Fibroblast of skin of left biceps (primary cell): ENCODE measurements around the gene H2AZ2.
"Not testable (repeated sequence)": the region's sequence is repeated elsewhere in the genome, so short reads cannot be mapped to it uniquely, and the experiment has no call there.

Source experiments
- DNase-seq, 2 experiments: peaks; one replicate each; pipeline ENCODE4 v3.0.0-alpha.2; 2013; ENCODE audit warnings: low read depth in 2 of 2

The H2AZ2 gene

DNA sequence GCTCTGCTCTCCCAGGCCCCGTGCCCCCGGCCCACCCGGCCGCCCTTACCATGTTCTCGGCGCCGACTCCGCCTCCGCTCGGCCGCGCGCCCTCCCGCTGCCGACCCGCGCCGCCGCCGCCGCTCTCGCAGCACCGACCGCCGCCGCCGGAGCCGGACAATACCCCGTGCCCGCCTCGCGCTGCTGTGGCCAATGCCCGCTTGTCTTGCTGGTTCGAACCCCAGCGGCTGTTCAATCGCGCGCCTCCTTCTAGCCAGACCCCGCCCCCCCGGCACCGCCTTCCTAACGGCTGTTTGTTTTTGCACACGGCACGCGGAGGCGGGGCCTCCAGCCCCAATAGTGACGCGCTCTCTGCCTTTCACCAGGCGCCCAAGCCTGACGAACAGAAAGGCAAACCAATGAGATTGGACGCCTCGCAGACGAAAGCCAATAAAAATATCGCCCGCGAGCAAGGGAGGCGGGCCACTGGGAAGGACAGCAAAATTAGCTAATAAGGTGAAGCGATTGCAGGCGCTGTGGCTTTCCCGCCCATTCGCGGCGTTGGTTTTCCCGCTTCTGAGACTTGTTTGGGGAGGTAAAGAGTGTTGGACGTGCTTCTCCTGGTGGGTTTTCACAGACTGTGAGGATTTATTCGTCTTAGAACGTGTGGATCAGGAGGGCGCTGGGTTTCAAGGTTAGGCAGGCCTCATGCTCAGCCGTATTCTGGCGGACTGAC, at the start of gene H2AZ2:
TSS of gene H2AZ2 (minus strand) at position 168 of the 715 bp plus-strand sequence. CDS start at position 52, 116 bp downstream.
- peak; percentile 100 for DNase-seq

DNA sequence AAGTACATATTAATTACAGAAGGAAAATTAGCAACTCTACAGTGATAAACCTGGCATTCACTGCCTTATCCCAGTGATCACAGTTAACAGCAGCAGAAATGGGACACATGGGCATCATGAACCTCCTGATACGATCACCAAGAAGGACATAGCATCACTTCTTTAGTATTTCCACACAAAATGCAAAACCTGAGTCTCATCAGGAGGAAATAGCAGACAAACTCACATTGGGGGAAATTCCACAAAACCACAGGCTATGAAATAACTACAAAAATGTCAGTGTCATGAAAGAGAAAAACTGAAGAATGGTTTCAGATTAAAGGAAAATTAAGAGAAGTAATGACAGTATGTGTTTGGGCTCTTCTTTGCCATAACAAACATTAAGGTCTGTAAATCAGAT, 49.4 kb upstream of the H2AZ2 start:
- no peak for DNase-seq

- no peak for DNase-seq
Measured at GRCh38 chr7:44894888-44895580, 47.1 kb upstream of the H2AZ2 start.

DNA sequence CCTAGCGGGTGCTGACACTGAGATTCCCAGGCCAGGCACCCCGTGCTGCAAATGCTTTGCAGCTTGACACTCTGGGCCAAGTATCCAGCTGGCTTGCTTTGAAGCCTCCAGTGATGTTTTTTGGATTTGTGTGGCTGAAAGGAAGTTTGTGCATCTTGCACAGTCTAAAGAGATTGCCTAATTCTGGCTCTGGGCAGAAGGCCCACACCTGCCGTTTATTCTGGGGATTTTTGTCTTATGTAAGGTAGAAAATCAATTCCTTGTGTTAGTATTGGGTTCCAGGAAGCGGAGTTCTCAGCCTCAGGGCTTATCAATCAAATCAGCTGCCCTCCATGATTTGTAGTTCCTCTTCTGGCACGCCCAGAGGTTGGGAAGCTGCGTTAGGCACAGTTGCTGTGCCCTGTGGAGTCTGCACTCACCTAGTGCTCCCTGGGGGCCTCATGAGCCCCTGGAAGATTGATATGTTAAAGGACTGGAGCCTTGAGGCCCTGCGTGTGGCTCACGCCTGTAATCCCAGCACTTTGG, 45.9 kb upstream of the H2AZ2 start:
- no peak for DNase-seq

DNA sequence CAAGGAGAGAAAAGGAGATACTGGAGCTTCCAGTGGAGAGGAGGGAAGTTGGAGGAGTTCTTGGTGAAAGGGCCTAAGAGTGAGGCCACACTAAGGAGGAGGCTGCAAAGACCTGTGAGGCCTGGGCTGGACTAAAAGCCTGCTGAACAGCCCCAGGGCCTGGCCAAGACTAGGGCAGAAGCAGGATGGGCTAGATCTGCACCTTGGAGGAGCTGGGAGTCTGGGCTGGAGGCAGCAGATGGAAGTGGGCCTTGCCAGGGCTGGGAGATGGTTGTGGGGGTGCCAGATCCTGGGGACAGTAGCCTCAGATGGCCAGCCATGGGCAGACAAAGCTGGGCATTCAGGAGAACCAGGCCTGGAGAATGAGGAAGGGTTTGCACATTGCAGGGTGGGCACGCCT, 43.9 kb upstream of the H2AZ2 start:
- DNase-seq: no peak

GRCh38 chr7:44891372-44891771, 43.5 kb upstream of the H2AZ2 start:
- DNase-seq: no peak

DNA sequence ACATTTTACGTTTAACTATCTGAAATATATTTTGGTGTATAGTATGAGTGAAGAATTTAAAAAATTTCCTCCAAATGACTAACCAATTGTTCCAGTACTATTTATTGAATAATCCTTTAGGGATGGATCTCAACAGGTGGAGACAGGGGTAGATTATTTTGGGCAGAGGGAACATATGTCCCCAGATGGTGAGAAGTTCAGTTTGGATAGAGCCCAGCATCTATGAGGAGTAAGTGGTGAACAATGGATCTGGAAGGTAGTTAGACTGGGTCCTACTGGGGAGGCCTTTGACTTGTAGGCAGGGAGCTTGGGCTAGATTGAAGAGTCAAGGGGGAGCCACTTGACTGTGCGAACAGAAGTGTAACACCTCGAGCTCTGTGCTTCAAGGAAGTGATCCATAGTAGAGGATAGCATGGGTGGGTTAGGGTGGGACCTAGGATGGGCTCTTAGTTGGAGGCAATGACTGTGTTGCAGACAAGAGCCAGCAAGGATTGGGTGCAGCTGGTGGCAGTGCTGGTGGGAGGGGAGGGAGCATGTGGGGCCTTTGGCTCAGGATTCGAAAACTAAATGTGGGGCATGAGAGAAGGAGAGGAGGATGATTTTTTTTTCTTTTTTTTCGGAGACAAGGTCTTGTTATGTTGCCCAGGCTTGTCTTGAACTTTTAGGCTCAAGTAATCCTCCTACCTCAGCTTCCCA, 41.3 kb upstream of the H2AZ2 start:
- no peak for DNase-seq

- no peak for DNase-seq
Measured at GRCh38 chr7:44887293-44887692, 39.4 kb upstream of the H2AZ2 start.

DNA sequence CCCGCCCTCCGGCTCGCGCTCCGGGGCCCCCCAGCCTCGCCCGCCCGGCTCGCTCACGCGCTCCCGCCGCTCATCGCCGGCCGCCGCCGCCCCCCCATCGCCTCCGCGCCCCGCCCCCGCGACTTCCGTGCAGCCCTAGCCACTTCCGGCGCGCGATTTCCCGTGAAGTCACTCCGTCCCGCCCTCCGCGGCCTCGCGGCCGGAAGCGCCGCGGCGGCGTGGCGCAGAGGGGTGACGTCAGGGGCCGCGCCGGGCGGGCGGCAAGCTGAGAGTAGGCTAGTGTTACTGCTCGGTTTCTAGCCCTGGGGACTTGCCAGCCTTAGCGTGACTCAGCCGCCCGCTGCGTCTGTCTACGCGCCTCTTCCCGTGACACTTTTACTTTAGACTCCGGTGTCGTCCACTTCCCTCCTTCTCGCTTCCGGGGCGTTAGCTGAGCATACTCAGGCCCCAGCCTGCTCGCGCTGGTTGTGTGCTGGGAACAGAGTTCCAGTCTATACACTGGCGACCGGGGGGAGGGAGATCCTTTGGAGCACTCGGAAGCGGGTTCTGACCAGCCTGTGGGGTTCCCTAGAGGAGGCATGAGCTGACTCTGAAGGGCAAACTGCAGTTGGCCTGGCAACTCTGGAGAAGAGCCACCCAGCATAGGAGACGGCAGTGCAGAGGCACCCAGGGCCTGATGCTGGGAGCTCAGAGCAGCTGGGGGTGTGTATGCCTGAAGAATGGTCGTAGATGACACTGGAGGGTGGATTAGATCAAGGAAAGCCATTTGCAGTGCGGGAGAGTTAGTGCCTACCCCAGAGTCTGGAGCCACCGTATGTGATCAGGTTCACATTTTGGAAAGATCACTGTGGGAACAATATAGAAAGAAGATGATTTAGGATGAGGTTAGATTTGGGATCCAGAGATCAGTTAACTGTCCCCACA, 37.8 kb upstream of the H2AZ2 start, which contains the start of gene PURB:
TSS of gene PURB (minus strand) at position 137 of the 924 bp plus-strand sequence. CDS start 182 bp downstream, outside the sequence.
- peak; percentile 91 to 93 for DNase-seq

DNA sequence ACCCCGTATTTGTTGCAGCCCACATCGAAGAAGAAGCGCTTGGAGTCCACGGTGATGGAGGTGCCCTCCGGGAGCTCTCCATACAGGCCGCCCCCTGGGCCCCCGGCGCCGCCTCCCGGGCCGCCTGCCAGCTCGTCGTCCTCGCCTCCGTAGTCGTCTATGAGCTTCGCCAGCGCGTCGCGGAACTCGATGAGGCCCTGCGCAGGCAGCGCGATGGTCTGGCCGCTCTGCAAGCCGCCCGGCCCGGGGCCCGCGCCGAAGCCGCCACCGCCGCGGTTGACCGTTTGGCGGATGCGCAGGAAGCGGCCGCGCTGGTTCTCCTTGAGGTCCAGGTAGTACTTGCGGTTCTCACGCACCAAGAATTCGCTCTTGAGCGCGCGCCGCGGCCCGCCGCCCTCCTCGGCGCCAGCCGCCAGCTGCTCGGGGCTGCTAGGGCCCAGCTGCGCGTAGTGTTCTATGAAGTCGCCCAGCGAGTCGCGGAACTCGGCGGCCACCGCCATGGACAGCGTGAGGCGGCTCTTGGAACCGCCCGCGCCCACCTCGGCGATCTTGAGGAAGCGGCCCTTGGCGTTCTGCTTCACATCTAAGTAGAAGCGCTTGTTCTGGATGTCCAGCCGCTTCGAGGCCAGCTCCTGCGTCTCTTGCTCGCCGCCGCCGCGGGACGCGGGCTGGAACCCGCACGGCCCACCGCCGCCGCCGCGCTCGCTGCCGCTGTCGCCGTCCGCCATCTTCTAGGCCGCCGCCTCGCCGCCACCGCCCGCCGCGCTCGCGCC, 36.9 kb upstream of the H2AZ2 start:
- peak; percentile 36 to 47 for DNase-seq

GRCh38 chr7:44883961-44884620, 36.2 kb upstream of the H2AZ2 start:
- DNase-seq: no peak

- no peak for DNase-seq
Measured at GRCh38 chr7:44882899-44883298, 35.0 kb upstream of the H2AZ2 start.

DNA sequence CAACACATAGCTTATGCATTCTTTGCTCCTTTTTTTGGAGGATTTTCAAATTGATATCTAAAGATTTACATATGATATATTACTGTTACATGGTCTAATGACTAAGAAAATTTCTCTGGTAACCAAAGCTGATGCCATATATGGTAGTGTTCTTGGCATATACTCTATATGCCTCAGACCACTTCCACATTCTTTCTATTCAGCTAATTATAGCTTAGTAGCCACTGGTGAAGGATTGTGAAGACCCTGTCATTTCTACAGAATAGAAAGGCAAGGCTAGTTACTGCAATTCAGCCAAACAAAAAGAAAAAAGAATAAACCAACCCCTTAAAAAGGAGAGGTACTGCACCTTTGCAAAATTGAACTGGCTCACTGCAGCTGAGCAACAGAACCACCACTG, 33.7 kb upstream of the H2AZ2 start:
- DNase-seq: peak; percentile 78 to 82

GRCh38 chr7:44881066-44881600, 33.2 kb upstream of the H2AZ2 start:
- no peak for DNase-seq

DNA sequence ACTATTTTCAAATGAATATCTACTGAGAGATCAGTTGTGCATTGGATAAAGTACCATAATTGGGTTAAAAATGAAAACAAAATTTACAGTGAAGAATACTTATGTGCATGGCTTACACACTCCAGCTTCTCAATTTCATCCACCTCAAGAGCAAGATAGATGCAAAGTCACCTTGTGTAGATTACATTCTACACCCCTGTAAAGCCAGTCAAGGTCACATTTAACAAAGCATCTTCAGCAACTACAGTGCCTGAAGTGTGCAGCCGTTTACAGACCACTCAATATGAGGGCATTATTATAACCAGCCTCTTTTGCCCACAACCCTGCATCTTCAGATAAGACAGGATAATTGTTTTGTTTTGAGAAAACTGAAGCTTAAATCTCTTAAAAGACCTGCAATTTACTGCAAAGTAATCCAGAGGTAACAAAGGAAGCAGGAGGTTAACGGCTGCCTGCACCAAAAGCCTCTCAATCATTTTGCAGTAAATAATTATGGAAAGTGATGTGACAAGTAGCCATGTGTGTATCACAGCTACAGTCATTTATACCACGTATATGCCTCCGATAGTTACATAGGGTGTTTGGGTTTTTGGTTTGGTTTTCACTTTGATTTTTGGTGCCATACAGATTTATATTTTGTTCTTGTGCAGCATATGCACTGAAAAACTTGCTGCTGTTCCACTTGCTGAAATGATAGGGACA, 32.6 kb upstream of the H2AZ2 start:
- DNase-seq: no peak

- DNase-seq: no peak
Measured at GRCh38 chr7:44876393-44876792, 28.5 kb upstream of the H2AZ2 start.

GRCh38 chr7:44875241-44875640, 27.4 kb upstream of the H2AZ2 start:
- DNase-seq: no peak

- no peak for DNase-seq
Measured at GRCh38 chr7:44872787-44873186, 24.9 kb upstream of the H2AZ2 start.

DNA sequence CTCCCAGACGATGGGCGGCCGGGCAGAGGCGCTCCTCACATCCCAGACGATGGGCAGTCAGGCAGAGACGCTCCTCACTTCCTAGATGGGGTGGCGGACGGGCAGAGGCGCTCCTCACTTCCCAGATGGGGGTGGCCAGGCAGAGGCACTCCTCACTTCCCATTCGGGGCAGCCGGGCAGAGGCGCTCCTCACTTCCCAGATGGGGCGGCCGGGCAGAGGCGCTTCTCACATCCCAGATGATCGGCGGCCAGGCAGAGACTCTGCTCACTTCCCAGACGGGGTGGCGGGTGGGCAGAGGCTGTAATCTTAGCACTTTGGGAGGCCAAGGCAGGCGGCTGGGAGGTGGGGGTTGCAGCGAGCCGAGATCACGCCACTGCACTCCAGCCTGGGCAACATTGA, 24.0 kb upstream of the H2AZ2 start:
- not testable (repeated sequence) for DNase-seq
